Nucleus accumbens (tissue), 56 donors: ENCODE results near the gene HERC3.
A peak's percentile ranks its signal among the peaks of the same experiment; 100 is the strongest.
"Not testable (repeated sequence)": the region's sequence is repeated elsewhere in the genome, so short reads cannot be mapped to it uniquely, and the experiment has no call there.

Experiments
- DNase-seq, 56 donors: peaks; one replicate each; lab custom pipeline; 2025; lab: John Stamatoyannopoulos, UW

HERC3 gene

GRCh38 chr4:88605736-88606135, 13.5 kb downstream of the HERC3 start:
- DNase-seq: no peak

GRCh38 chr4:88606832-88607231, 14.6 kb downstream of the HERC3 start:
- no peak for DNase-seq

GRCh38 chr4:88609387-88609786, 17.1 kb downstream of the HERC3 start:
- no peak for DNase-seq

GRCh38 chr4:88609794-88610193, 17.5 kb downstream of the HERC3 start:
- DNase-seq: not testable (repeated sequence)

GRCh38 chr4:88610771-88611170, 18.5 kb downstream of the HERC3 start:
- DNase-seq: peak in 21 of 56 donors; percentile 2 to 60 (median 20)

- DNase-seq: no peak
Measured at GRCh38 chr4:88613417-88613875, 21.2 kb downstream of the HERC3 start.

- no peak for DNase-seq
Measured at GRCh38 chr4:88614058-88614457, 21.8 kb downstream of the HERC3 start.

GRCh38 chr4:88616275-88617150, 24.2 kb downstream of the HERC3 start:
- DNase-seq: no peak

GRCh38 chr4:88618782-88619485, 26.7 kb downstream of the HERC3 start:
- no peak for DNase-seq

GRCh38 chr4:88619971-88620370, 27.7 kb downstream of the HERC3 start:
- DNase-seq: no peak

- no peak for DNase-seq
Measured at GRCh38 chr4:88621763-88622327, 29.6 kb downstream of the HERC3 start.

GRCh38 chr4:88623097-88623496, 30.8 kb downstream of the HERC3 start:
- no peak for DNase-seq

GRCh38 chr4:88628746-88629145, 36.5 kb downstream of the HERC3 start:
- peak in 5 of 56 donors; percentile 5 to 22 (median 9) for DNase-seq

- no peak for DNase-seq
Measured at GRCh38 chr4:88629826-88630225, 37.5 kb downstream of the HERC3 start.

- no peak for DNase-seq
Measured at GRCh38 chr4:88630756-88631155, 38.5 kb downstream of the HERC3 start.

GRCh38 chr4:88643932-88644331, 51.7 kb downstream of the HERC3 start:
- no peak for DNase-seq

GRCh38 chr4:88645994-88646393, 53.7 kb downstream of the HERC3 start:
- no peak for DNase-seq

GRCh38 chr4:88646528-88647280, 54.4 kb downstream of the HERC3 start:
- DNase-seq: no peak

- DNase-seq: no peak
Measured at GRCh38 chr4:88649716-88650115, 57.4 kb downstream of the HERC3 start.

- DNase-seq: no peak
Measured at GRCh38 chr4:88653371-88653946, 61.2 kb downstream of the HERC3 start.
